Measurements from ENCODE around the gene PARP2.

GRCh38 chr14:20386276-20386855 lies 42.9 kb downstream of the PARP2 start:
- TF ChIP-seq EZH2 (IDR thresholded peaks at IDR 0.05) (no peak), POLR2AphosphoS5 (IDR thresholded peaks at IDR 0.05; ENCODE audit: borderline replicate concordance, low read depth, low read length) (no peak)

Measured in SK-N-MC (cell line).